GM19035 (cell line): Measurements from ENCODE around the gene TSPAN18.

Experiments
- ATAC-seq: cut with Tn5 transposase; IDR thresholded peaks from one replicate; pipeline ENCODE4 v1.9.1; 2021; ENCODE audit not compliant: unreplicated experiment

TSPAN18 gene

GRCh38 chr11:44910591-44910990 is 183.8 kb downstream of the TSPAN18 start:
- ATAC-seq = no peak

- no peak for ATAC-seq
Observed at GRCh38 chr11:44911029-44911814, 184.5 kb downstream of the TSPAN18 start.

- no peak for ATAC-seq
Observed at GRCh38 chr11:44912270-44912987, 185.7 kb downstream of the TSPAN18 start.

- no peak for ATAC-seq
Observed at GRCh38 chr11:44913502-44913901, 186.7 kb downstream of the TSPAN18 start.

GRCh38 chr11:44914105-44914504 is 187.3 kb downstream of the TSPAN18 start:
- ATAC-seq = no peak

GRCh38 chr11:44915004-44915403 is 188.2 kb downstream of the TSPAN18 start:
- ATAC-seq = no peak

- ATAC-seq = no peak
Observed at GRCh38 chr11:44915621-44916020, 188.9 kb downstream of the TSPAN18 start.

- no peak for ATAC-seq
Observed at GRCh38 chr11:44916331-44916730, 189.6 kb downstream of the TSPAN18 start.

- ATAC-seq = no peak
Observed at GRCh38 chr11:44916801-44917385, 190.1 kb downstream of the TSPAN18 start.

GRCh38 chr11:44917741-44918140 is 191.0 kb downstream of the TSPAN18 start:
- ATAC-seq = no peak

- ATAC-seq = no peak
Observed at GRCh38 chr11:44920451-44920850, 193.7 kb downstream of the TSPAN18 start.

GRCh38 chr11:44923115-44923514 is 196.4 kb downstream of the TSPAN18 start:
- ATAC-seq = no peak

- ATAC-seq = no peak
Observed at GRCh38 chr11:44923806-44924205, 197.0 kb downstream of the TSPAN18 start.

GRCh38 chr11:44926036-44926435 is 199.3 kb downstream of the TSPAN18 start:
- no peak for ATAC-seq

- ATAC-seq = no peak
Observed at GRCh38 chr11:44927174-44927661, 200.5 kb downstream of the TSPAN18 start.

- ATAC-seq = no peak
Observed at GRCh38 chr11:44928144-44928543, 201.4 kb downstream of the TSPAN18 start.

GRCh38 chr11:44928816-44929215 is 202.1 kb downstream of the TSPAN18 start:
- no peak for ATAC-seq

- ATAC-seq = no peak
Observed at GRCh38 chr11:44930588-44931302, 204.0 kb downstream of the TSPAN18 start.

GRCh38 chr11:44931466-44931865 is 204.7 kb downstream of the TSPAN18 start:
- no peak for ATAC-seq

GRCh38 chr11:44934110-44934509 is 207.3 kb downstream of the TSPAN18 start:
- ATAC-seq = no peak

GRCh38 chr11:44934735-44935250 is 208.0 kb downstream of the TSPAN18 start:
- no peak for ATAC-seq
